GM18868 (cell line): ENCODE data around the gene ANKRD65.

ENCODE experiments used
- ATAC-seq: cut with Tn5 transposase; IDR thresholded peaks from one replicate; pipeline ENCODE4 v1.9.1; 2021; ENCODE audit warnings: mild to moderate bottlenecking, moderate library complexity; ENCODE audit not compliant: unreplicated experiment

The ANKRD65 gene

GRCh38 chr1:1442069-1442770 is 21.1 kb upstream of the ANKRD65 start:
- no peak for ATAC-seq

- no peak for ATAC-seq
Measured at GRCh38 chr1:1441002-1441888, 20.2 kb upstream of the ANKRD65 start.

- ATAC-seq: no peak
Measured at GRCh38 chr1:1440262-1441001, 19.4 kb upstream of the ANKRD65 start.

GRCh38 chr1:1439546-1440261 is 18.6 kb upstream of the ANKRD65 start:
- no peak for ATAC-seq

GRCh38 chr1:1438531-1439381 is 17.7 kb upstream of the ANKRD65 start:
- ATAC-seq: no peak

GRCh38 chr1:1437904-1438376 is 16.9 kb upstream of the ANKRD65 start:
- ATAC-seq: no peak

GRCh38 chr1:1437033-1437903 is 16.2 kb upstream of the ANKRD65 start:
- ATAC-seq: no peak

- ATAC-seq: no peak
Measured at GRCh38 chr1:1436630-1437032, 15.6 kb upstream of the ANKRD65 start.

- ATAC-seq: no peak
Measured at GRCh38 chr1:1435911-1436629, 15.0 kb upstream of the ANKRD65 start.

GRCh38 chr1:1435106-1435903 is 14.2 kb upstream of the ANKRD65 start, which contains the start of gene VWA1:
TSS of gene VWA1 (plus strand) at chr1:1435690. CDS start at chr1:1435749, 59 bp downstream.
- peak; percentile 44 for ATAC-seq

GRCh38 chr1:1434824-1435105 is 13.7 kb upstream of the ANKRD65 start:
- ATAC-seq: no peak

- no peak for ATAC-seq
Measured at GRCh38 chr1:1434131-1434823, 13.2 kb upstream of the ANKRD65 start.

- ATAC-seq: no peak
Measured at GRCh38 chr1:1433804-1434130, 12.7 kb upstream of the ANKRD65 start.

GRCh38 chr1:1432951-1433803 is 12.1 kb upstream of the ANKRD65 start:
- ATAC-seq: no peak

- no peak for ATAC-seq
Measured at GRCh38 chr1:1432274-1432950, 11.3 kb upstream of the ANKRD65 start.
